Coronary artery (tissue), 2 donors: ENCODE measurements around the gene TTPAL.

ENCODE experiments used
- DNase-seq: peaks from one replicate; pipeline ENCODE4 v3.0.0-alpha.2; 2017; ENCODE audit warnings: low spot score
- H3K27ac ChIP-seq, 2 donors: fragments of 200-600 bp; sonication (generic); one replicate each; pipeline ENCODE4 v1.5.1; 2016 to 2019
- H3K4me3 ChIP-seq: fragments of 200-600 bp; sonication (generic); 2 replicates; pipeline ENCODE4 v1.5.1; 2016; ENCODE audit warnings: mild to moderate bottlenecking, moderate library complexity
- CTCF ChIP-seq: fragments of 200-600 bp; sonication (generic); IDR thresholded peaks from one replicate; pipeline ENCODE4 v1.5.1; 2019; ENCODE audit warnings: antibody characterized with exemption

Gene TTPAL

GRCh38 chr20:44475694-44476560, at the start of gene TTPAL:
Gene TTPAL, plus strand, starts transcription at chr20:44475874. Its CDS starts 4,126 bp downstream, at chr20:44480000.
- no peak for TF ChIP-seq CTCF
- DNase-seq = peak; percentile 89
- peak within 1 kb of the TSS; percentile 77 for H3K4me3 ChIP-seq
- peak within 1 kb of the TSS; percentile 91 to 96 for H3K27ac ChIP-seq

- Histone ChIP-seq H3K4me3 (no peak overlapping the region), H3K27ac (no peak overlapping the region)
- TF ChIP-seq CTCF = no peak
- DNase-seq = no peak
Observed at GRCh38 chr20:44425923-44426322, 49.8 kb upstream of the TTPAL start.

- no peak overlapping the region for H3K27ac ChIP-seq
- DNase-seq = no peak
Observed at GRCh38 chr20:44426879-44427790, 48.5 kb upstream of the TTPAL start.

GRCh38 chr20:44427804-44428173, 47.9 kb upstream of the TTPAL start:
- DNase-seq = no peak
- H3K4me3 ChIP-seq = no peak overlapping the region
- TF ChIP-seq CTCF = no peak
- H3K27ac ChIP-seq = no peak overlapping the region

More at GRCh38 chr20:44426879-44427790, 48.5 kb upstream of the TTPAL start:
- no peak overlapping the region for H3K4me3 ChIP-seq
- no peak for TF ChIP-seq CTCF

- DNase-seq = no peak
- Histone ChIP-seq H3K4me3 (no peak overlapping the region), H3K27ac (no peak overlapping the region)
- TF ChIP-seq CTCF = no peak
Observed at GRCh38 chr20:44428174-44429016, 47.3 kb upstream of the TTPAL start.

GRCh38 chr20:44429017-44429339, 46.7 kb upstream of the TTPAL start:
- no peak overlapping the region for H3K4me3 ChIP-seq
- no peak for DNase-seq
- TF ChIP-seq CTCF = no peak
- no peak overlapping the region for H3K27ac ChIP-seq
